HepG2 (cell line): ENCODE data around the gene B4GALT1. TPM values are rescaled to one million over a fixed set of nuclear protein-coding genes. Genes with fewer than 3 reads are reported as not detected.

ENCODE experiments used
- BRF2 ChIP-seq: sonication (generic); formaldehyde crosslinking; IDR thresholded peaks from 2 replicates; pipeline ENCODE4 v1.8.1; 2022; ENCODE audit warnings: mild to moderate bottlenecking, missing genetic modification reagents
- ESRRA ChIP-seq: sonication (generic); formaldehyde crosslinking; IDR thresholded peaks from 2 replicates; pipeline ENCODE4 v1.5.1; 2020; ENCODE audit warnings: mild to moderate bottlenecking, low read depth, missing genetic modification reagents
- MLLT10 ChIP-seq: sonication (generic); formaldehyde crosslinking; IDR thresholded peaks from 2 replicates; pipeline ENCODE4 v1.4.0; 2020; ENCODE audit warnings: missing genetic modification reagents
- NKX3-1 ChIP-seq: sonication (generic); formaldehyde crosslinking; IDR thresholded peaks from 2 replicates; pipeline ENCODE4 v1.5.0; 2020; ENCODE audit warnings: missing genetic modification reagents
- UBTF ChIP-seq: sonication (generic); formaldehyde crosslinking; IDR thresholded peaks from 2 replicates; pipeline ENCODE4 v1.4.0; 2020; ENCODE audit warnings: mild to moderate bottlenecking, missing genetic modification reagents
- ZBTB49 ChIP-seq: sonication (generic); formaldehyde crosslinking; IDR thresholded peaks from 2 replicates; pipeline ENCODE4 v1.4.0; 2020; ENCODE audit warnings: missing genetic modification reagents, borderline replicate concordance
- ZFX ChIP-seq: sonication (generic); formaldehyde crosslinking; IDR thresholded peaks from 2 replicates; pipeline ENCODE4 v1.4.0; 2020; ENCODE audit warnings: mild to moderate bottlenecking, low read depth, missing genetic modification reagents, moderate library complexity
- ZNF280D ChIP-seq: sonication (generic); formaldehyde crosslinking; IDR thresholded peaks from 2 replicates; pipeline ENCODE4 v1.5.1; 2020; ENCODE audit warnings: mild to moderate bottlenecking, missing genetic modification reagents
- ZNF460 ChIP-seq: sonication (generic); formaldehyde crosslinking; IDR thresholded peaks from 2 replicates; pipeline ENCODE4 v1.5.1; 2020; ENCODE audit warnings: missing genetic modification reagents, mild to moderate bottlenecking, borderline replicate concordance
- polyA plus RNA-seq, 8 experiments: library from polyadenylated mRNA; depleted of rRNA in 3 of 8; stranded (reverse) in 7 of 8; unstranded in 1 of 8; fragments of >200 nt; fragmentation: Illumina TruSeq in 4 of 8; extraction: Trizol in 4 of 8; gene quantifications; 2 replicates each; pipeline versions ENCODE4 v1.2.1 to v1.2.3, GENCODE V29; 2011 to 2016; ENCODE audit warnings: low read depth in 4 of 8, missing spikeins in 1 of 8, mixed read lengths in 1 of 8; ENCODE audit not compliant: insufficient read depth in 1 of 8
- total RNA-seq, 5 experiments: library from RNA; depleted of rRNA; stranded (reverse); fragments of >200 nt; fragmentation: Illumina TruSeq; extraction: Trizol; gene quantifications; 2 replicates each; pipeline ENCODE4 v1.2.3, GENCODE V29; 2016; ENCODE audit warnings: low read depth in 1 of 5
- TF ChIP-seq, protein P1 (sequence below): sonication (generic); formaldehyde crosslinking; IDR thresholded peaks from 2 replicates; pipeline ENCODE4 v1.4.0; 2020; ENCODE audit warnings: missing genetic modification reagents
- TF ChIP-seq, protein P2 (sequence below): IDR thresholded peaks from 2 replicates; pipeline ENCODE4 v1.6.1; 2012; ENCODE audit warnings: low read length, improper control_type of control experiment

B4GALT1 gene
- total and polyA plus RNA-seq, 2 of the 13 experiments (the other 11 are each of a cell fraction or from before 2014, with no cell fraction given): 15.7 to 33.5 TPM

GRCh38 chr9:33165263-33166151 lies 1.6 kb downstream of the B4GALT1 start (continued):
- TF ChIP-seq, protein P1, sequence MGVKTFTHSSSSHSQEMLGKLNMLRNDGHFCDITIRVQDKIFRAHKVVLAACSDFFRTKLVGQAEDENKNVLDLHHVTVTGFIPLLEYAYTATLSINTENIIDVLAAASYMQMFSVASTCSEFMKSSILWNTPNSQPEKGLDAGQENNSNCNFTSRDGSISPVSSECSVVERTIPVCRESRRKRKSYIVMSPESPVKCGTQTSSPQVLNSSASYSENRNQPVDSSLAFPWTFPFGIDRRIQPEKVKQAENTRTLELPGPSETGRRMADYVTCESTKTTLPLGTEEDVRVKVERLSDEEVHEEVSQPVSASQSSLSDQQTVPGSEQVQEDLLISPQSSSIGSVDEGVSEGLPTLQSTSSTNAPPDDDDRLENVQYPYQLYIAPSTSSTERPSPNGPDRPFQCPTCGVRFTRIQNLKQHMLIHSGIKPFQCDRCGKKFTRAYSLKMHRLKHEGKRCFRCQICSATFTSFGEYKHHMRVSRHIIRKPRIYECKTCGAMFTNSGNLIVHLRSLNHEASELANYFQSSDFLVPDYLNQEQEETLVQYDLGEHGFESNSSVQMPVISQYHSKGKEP (CRISPR knock-in tag): no peak
- TF ChIP-seq NKX3-1 (CRISPR knock-in tag) (peak; percentile 15; the same call in 1 of the 2 replicates), UBTF (CRISPR knock-in tag) (peak; percentile 32; the same call in 1 of the 2 replicates), ZNF280D (0 out of 2 replicates have a peak, but pooled peaks have one; percentile 21), ESRRA (no peak), ZBTB49 (no peak), ZFX (CRISPR knock-in tag) (peak; percentile 78; the same call in 1 of the 2 replicates), MLLT10 (no peak), ZNF460 (CRISPR knock-in tag) (no peak), BRF2 (CRISPR knock-in tag) (no peak; the same call in 1 of the 2 replicates)
- TF ChIP-seq, protein P2, sequence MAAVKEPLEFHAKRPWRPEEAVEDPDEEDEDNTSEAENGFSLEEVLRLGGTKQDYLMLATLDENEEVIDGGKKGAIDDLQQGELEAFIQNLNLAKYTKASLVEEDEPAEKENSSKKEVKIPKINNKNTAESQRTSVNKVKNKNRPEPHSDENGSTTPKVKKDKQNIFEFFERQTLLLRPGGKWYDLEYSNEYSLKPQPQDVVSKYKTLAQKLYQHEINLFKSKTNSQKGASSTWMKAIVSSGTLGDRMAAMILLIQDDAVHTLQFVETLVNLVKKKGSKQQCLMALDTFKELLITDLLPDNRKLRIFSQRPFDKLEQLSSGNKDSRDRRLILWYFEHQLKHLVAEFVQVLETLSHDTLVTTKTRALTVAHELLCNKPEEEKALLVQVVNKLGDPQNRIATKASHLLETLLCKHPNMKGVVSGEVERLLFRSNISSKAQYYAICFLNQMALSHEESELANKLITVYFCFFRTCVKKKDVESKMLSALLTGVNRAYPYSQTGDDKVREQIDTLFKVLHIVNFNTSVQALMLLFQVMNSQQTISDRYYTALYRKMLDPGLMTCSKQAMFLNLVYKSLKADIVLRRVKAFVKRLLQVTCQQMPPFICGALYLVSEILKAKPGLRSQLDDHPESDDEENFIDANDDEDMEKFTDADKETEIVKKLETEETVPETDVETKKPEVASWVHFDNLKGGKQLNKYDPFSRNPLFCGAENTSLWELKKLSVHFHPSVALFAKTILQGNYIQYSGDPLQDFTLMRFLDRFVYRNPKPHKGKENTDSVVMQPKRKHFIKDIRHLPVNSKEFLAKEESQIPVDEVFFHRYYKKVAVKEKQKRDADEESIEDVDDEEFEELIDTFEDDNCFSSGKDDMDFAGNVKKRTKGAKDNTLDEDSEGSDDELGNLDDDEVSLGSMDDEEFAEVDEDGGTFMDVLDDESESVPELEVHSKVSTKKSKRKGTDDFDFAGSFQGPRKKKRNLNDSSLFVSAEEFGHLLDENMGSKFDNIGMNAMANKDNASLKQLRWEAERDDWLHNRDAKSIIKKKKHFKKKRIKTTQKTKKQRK: no peak
